ENCODE data around the gene KIF25.
"Not testable (repeated sequence)": the region's sequence is repeated elsewhere in the genome, so short reads cannot be mapped to it uniquely, and the experiment has no call there.

The KIF25 gene

GRCh38 chr6:168064226-168064807 lies 66.8 kb downstream of the KIF25 start:
- DNase-seq (ENCODE audit: low read depth in 3 of 3): no peak

DNA sequence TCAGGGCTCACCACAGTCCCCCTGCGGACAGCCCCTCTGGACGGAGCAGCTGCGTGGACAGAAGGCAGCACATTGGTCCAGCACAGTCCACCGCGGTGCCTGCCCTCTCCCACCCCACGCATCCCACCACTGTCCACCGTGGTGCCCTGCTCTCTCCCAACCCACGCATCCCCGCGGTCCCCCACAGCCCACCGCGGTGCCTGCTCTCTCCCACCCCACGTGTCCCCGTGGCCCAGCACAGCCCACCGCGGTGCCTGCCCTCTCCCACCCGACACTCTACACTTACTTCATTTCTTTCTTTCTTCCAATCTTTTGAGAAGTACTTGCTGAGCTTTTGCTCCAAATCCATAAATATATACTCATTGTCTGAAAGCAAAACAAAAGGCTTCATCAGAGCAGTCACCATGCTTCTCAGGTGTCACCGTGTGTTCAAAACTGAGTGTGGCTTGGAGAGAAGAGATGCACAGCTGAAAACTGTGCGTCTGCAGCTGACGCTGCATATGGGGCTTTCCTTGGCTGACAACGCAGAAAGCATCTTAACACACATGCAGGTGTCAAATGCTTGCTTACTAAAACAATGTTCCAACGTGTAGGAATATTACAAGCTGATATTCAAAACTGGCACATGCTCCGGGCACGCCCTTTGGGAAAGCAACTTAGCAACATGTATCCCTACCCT lies 69.7 kb downstream of the KIF25 start:
- no peak for DNase-seq (ENCODE audit: low read depth in 3 of 3)

- DNase-seq (ENCODE audit: low read depth in 3 of 3): no peak
Observed at GRCh38 chr6:168070804-168071203, 73.3 kb downstream of the KIF25 start.

DNA sequence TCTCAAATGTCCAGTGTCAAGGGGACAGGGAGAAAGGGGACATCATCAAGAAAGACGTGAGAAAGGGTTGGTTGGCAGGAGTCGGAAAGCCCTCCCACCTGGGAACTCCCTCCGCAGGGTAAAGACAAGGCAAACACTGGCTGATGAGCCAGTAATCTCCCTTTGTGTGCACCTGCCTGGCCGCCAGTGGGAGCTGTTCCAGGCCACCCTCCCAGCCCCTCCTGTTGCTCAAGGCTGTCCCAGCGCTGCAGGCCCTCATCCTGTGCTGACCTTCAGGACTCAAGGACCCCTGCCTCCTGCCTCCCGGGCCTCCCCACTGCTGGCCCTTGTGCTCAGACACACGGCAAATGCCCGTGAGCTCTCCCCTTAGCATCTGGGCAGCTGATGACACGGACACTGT lies 74.1 kb downstream of the KIF25 start:
- DNase-seq (ENCODE audit: low read depth in 3 of 3): no peak

DNA sequence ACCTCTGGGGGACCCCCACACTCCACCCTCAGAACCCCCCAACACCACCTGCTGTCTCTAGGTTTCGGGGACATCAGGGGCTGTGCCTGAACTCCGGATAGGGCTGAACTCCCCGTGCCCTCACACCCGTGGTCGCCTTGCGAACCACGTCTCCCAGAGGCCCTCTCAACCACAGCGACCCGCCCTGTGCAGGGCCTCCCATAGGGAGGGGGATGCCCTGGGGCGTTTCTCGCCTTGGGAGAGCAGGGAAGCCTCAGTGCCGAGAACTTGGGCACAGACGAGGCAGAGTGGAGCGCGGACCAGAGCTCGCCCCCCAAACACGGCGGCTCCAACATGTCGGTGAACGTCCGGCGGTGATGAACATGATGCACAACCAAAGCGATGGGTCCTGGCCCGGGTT lies 74.8 kb downstream of the KIF25 start:
- no peak for DNase-seq (ENCODE audit: low read depth in 3 of 3)

GRCh38 chr6:168072730-168073129 lies 75.3 kb downstream of the KIF25 start:
- DNase-seq (ENCODE audit: low read depth in 3 of 3): no peak

DNA sequence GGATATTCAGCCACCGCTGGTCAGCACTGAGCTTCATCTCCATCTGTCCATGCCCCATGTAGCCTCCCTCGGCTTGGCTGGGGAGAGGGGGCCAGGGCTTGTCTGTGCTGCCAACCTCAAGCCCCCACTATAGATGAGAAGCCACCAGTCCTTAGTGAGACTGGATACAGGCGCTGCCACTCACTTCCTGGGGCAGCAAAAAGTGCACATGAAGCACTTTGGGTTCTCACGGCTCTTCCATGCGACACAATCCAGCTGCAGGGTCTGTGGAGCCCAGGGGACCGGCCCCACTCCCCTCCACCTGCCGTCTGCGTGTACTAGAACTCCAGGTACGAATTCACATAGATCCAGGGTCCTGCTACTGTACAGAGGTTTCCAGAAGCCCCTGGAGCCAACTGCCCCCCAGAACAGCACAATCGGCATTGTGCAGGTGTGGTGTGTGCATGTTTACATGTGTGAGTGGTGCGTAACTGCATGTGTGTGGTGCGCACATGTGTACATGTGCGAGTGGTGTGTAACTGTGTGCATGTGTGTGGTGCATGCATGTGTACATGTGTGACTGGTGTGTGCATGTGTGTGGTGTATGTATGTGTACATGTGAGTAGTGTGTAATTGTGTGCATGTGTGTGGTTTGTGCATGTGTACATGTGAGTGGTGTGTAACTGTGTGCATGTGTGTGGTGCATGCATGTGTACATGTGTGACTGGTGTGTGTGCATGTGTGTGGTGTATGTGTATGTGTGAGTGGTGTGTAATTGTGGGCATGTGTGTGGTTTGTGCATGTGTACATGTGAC lies 76.7 kb downstream of the KIF25 start:
- DNase-seq (ENCODE audit: low read depth in 3 of 3): no peak

- DNase-seq (ENCODE audit: low read depth in 3 of 3): no peak
Observed at GRCh38 chr6:168075216-168075615, 77.7 kb downstream of the KIF25 start.

- no peak for DNase-seq (ENCODE audit: low read depth in 3 of 3)
Observed at GRCh38 chr6:168075787-168076202, 78.3 kb downstream of the KIF25 start.

GRCh38 chr6:168077401-168077800 lies 79.9 kb downstream of the KIF25 start:
- DNase-seq (ENCODE audit: low read depth in 3 of 3): not testable (repeated sequence)

DNA sequence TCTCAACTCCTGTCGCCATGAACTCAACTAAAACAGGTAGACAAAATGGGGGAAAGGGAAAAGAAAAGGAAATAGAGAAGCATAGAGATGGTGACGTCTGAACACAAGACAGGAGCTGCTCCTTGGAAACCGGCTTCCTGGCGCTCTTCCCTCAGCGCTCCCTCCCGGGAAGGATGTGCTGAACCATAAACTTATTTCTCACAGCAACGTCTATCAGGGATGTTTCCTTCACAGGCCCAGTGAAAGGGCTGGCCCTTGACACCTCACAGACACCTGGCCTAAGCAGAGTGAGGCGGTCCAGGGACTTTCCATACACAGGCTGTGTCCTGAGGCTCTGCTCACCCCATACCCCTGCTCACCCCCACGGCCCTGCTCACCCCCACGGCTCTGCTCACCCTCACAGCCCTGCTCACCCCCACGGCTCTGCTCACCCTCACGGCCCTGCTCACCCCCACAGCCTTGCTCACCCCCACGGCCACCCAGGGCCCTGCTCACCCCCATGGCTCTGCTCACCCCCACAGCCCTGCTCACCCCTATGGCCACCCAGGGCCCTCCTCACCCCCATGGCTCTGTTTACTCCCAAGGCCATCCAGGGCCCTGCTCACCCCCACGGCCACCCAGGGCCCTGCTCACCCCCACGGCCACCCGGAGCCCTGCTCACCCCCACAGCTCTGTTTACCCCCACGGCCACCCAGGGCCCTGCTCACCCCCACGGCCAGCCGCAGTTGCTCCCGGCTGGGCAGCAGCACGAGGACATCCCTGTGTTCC lies 80.9 kb downstream of the KIF25 start:
- DNase-seq (ENCODE audit: low read depth in 3 of 3): no peak

DNA sequence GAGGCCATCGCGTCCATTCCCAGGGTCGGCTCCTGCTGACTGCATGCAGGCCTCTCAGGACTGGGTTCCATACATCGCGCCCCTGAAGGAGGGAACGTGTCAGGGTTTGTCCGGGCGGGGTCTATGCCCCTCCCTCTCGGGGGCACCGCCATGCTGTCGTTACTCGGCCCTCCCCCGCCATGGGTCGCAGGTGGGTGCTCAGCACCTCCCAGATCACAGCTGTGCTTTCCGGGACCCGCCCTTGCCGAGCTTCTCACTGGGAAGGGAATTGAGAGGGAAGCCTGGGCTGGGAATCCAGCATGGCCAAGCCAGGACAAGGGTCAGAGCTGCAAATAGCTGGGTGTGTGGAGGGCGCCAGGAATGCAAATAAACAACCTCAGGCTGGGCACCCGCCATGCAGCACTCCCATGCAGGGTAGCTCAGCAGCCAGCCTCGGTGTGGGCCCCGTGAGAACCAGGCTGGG lies 81.5 kb downstream of the KIF25 start, which contains the start of gene FRMD1:
FRMD1 (minus strand) TSS at position 270 of the 463 bp plus-strand sequence; CDS start at position 152, 118 bp downstream.
- no peak for DNase-seq (ENCODE audit: low read depth in 3 of 3)

GRCh38 chr6:168080393-168081077 lies 83.1 kb downstream of the KIF25 start:
- no peak for DNase-seq (ENCODE audit: low read depth in 3 of 3)

DNA sequence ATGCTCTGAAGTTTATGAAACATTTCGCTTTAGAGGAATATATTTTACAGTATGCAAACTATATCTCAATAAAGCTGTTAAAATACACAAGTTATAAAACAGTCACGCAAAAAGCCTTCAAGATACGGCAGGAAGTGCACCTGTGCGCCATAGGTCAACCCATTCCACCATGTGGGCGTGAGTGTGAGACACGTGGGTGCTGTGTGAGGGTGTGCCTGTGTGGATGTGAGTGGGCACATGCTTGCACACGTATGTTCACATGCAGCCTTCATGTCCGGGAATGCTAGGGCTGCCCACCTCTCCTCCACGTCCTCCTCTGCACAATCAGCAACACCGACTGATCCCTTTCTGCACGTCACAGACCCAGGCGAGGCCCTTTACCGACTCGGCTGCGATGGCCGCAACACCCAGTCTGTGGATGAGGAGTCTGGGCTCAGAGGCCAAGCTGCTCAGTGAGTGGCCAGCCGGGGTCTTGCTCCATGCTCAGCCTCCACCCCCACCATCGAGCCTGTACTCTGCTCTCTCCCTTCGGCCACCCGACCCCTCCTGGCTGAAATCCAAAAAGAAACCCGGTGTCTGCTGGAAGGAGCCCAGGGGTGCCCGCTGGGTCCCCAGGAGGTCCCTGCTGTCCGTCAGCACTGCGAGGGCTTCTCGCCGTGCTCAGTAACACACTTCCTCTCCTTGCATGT lies 84.5 kb downstream of the KIF25 start:
- DNase-seq (ENCODE audit: low read depth in 3 of 3): no peak

DNA sequence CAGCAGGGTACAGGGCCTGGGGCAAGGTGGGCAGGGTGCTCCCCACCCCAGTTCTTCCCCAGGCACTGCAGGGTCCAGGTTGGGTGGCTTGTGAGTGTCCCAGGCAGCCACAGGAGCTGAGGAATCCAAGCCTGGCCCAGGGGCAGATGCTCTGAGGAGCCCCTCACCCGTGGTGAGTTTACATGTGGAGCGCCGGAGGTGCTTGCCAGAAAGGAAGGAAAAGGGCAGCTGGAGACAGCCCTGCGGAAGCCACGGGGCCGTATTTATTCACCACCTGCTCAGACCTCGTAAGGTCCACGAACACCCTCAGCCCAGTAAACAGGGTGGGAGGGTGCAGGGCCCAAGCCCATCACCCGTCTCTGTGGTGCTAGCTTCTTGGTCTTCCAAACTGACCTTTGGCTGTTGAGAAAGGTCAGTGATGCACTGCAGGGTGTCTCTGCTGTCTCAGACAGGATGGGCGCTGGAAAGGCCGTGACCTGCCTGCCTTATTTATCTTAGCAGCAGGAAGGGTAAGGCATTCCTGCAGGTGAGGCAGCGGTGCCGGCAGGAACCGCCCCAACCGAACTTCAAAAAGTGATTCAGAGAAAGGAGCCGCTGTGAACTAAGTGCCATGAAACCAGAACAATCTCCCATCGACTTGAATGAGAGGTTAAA lies 85.5 kb downstream of the KIF25 start:
- no peak for DNase-seq (ENCODE audit: low read depth in 3 of 3)

DNA sequence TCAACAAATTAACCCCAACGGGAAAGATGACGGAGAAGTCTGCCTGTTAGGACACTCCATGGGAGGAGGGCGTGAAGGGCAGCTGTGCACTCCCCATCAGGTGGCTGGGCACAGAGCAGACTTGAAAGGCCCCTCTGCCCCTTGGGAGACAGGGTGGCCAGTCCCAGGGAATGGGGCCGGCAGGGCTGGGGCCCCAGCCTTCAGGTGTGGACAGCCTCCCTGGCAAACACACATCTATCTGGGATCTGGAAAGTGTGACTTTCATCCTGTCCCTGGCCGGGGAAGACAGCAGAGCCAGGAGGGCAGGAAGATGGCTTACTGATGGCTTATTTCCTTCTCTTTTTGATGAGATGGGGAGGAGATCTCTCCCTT lies 86.0 kb downstream of the KIF25 start:
- DNase-seq (ENCODE audit: low read depth in 3 of 3): no peak

DNA sequence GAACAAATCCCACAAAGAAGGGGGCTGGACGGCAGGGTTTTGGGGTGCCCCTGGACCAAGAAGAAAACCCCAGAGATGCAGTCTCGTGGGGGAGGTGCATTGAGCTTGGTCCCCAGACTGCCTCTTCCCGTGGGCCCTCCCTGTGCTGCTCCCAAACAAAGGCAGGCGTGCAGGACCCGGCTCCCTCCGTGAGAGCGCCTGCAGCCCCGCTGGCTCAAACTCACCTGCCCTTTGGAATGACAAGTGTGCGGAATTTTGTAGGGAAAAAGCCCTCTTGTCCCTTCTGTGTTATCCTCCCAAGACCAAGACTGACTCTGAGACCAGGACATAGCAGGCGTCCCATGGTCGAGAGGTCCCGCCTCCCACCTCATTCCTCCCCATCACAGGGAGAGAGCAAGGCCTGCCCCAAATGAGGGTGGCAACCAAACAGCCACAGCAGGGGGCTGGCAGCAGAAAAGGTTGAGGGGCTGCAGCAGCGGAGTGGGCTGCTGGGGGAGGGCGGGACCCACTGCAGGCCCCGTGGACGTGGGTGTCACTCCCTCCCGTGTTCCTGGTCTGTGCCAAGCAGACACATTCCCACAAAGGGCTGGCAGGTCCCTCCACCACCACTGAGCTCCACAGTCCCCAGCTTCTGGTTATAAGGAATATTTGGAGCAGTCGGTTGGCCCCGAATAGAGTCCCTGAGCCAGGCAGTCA lies 87.1 kb downstream of the KIF25 start:
- DNase-seq (ENCODE audit: low read depth in 3 of 3): no peak

- no peak for DNase-seq (ENCODE audit: low read depth in 3 of 3)
Observed at GRCh38 chr6:168086066-168086465, 88.6 kb downstream of the KIF25 start.

DNA sequence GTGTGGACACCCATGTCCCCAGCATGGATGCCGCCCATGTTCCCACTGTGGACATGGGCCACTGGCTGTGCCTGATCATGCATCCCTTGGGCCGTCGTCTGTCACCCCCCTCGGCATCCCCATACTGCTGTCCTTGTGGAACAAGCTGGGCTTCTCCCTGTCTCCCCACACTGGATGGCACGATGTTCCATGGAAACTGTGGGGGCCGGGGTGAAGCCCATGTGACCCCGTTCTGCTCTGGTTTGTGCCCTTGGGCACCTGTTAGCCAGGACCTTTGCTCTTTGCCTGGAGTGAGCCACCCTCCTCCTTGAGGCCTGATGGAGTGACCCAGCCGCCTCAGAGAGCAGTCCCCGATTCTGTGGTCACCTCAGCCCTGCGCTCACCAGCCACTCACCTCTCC lies 89.1 kb downstream of the KIF25 start:
- no peak for DNase-seq (ENCODE audit: low read depth in 3 of 3)
